ENCODE data around the gene SIRT7. TPM values are rescaled to one million over a fixed set of nuclear protein-coding genes. Genes with fewer than 3 reads are reported as not detected.

Gene SIRT7
- total RNA-seq, 4 donors from 2014 or later = 7.5 to 22.0 (median 15.5) TPM

GRCh38 chr17:81867170-81867990 lies 50.6 kb downstream of the SIRT7 start:
- TF ChIP-seq CTCF (IDR thresholded peaks at IDR 0.05; ENCODE audit: low read depth) = no peak

- no peak for TF ChIP-seq CTCF (IDR thresholded peaks at IDR 0.05; ENCODE audit: low read depth)
These were observed 51.4 kb downstream of the SIRT7 start for GRCh38 chr17:81866440-81867169.

- no peak for TF ChIP-seq CTCF (IDR thresholded peaks at IDR 0.05; ENCODE audit: low read depth)
These were observed 52.1 kb downstream of the SIRT7 start for GRCh38 chr17:81865733-81866439.

- TF ChIP-seq CTCF (IDR thresholded peaks at IDR 0.05; ENCODE audit: low read depth) = no peak
These were observed 52.6 kb downstream of the SIRT7 start for GRCh38 chr17:81865358-81865732.

- TF ChIP-seq CTCF (IDR thresholded peaks at IDR 0.05; ENCODE audit: low read depth) = no peak
These were observed 53.9 kb downstream of the SIRT7 start for GRCh38 chr17:81863833-81864768.

GRCh38 chr17:81863123-81863675 lies 54.8 kb downstream of the SIRT7 start:
- no peak for TF ChIP-seq CTCF (IDR thresholded peaks at IDR 0.05; ENCODE audit: low read depth)

Other genes starting within 250 kb of the SIRT7 start
- 10 to 100 TPM; 13.2 to 40.3 (median 36.4) TPM for gene ARL16, start 234.4 kb downstream of the SIRT7 start, total RNA-seq
- gene HGS, start 234.2 kb downstream of the SIRT7 start, total RNA-seq = 10 to 100 TPM; 35.4 to 79.5 (median 60.5) TPM
- 10 to 100 TPM; 23.8 to 52.0 (median 29.0) TPM for gene MRPL12, start 214.8 kb downstream of the SIRT7 start, total RNA-seq
- 10 to 100 TPM in 3 of 4 donors, 1 to 10 TPM in 1; 4.9 to 59.5 (median 15.9) TPM for gene SLC25A10, start 205.9 kb downstream of the SIRT7 start, total RNA-seq
- gene GCGR, start 114.0 kb downstream of the SIRT7 start, total RNA-seq = under 1 TPM in 1 of 4 donors, not detected in 3; 0.38 TPM
- 10 to 100 TPM; 26.6 to 78.7 (median 54.8) TPM for gene MCRIP1, start 84.9 kb downstream of the SIRT7 start, total RNA-seq
- gene PPP1R27, start 83.1 kb downstream of the SIRT7 start, total RNA-seq = not detected
- 100 to 1,000 TPM; 289 to 508 (median 447) TPM for gene P4HB, start 57.6 kb downstream of the SIRT7 start, total RNA-seq
- 100 to 1,000 TPM; 116 to 235 (median 167) TPM for gene ARHGDIA, start 46.8 kb downstream of the SIRT7 start, total RNA-seq
- 10 to 100 TPM; 25.4 to 38.8 (median 32.4) TPM for gene ALYREF, start 26.6 kb downstream of the SIRT7 start, total RNA-seq
- gene ANAPC11, start 26.5 kb downstream of the SIRT7 start, total RNA-seq = 100 to 1,000 TPM in 3 of 4 donors, 10 to 100 TPM in 1; 88.4 to 132 (median 120) TPM
- gene NPB, start 15.9 kb downstream of the SIRT7 start, total RNA-seq = under 1 TPM in 2 of 4 donors, not detected in 2; 0.17 to 0.22 TPM
- 100 to 1,000 TPM in 1 of 4 donors, 10 to 100 TPM in 3; 23.8 to 130 (median 39.7) TPM for gene PCYT2, start 6.8 kb downstream of the SIRT7 start, total RNA-seq
- 10 to 100 TPM in 3 of 4 donors, 1 to 10 TPM in 1; 9.8 to 20.0 (median 15.0) TPM for gene MAFG, start 9.6 kb upstream of the SIRT7 start, total RNA-seq
- 1 to 10 TPM in 2 of 4 donors, under 1 TPM in 2; 0.34 to 3.1 (median 1.5) TPM for gene PYCR1, start 19.1 kb upstream of the SIRT7 start, total RNA-seq
- gene MYADML2, start 29.1 kb upstream of the SIRT7 start, total RNA-seq = not detected
- gene NOTUM, start 43.0 kb upstream of the SIRT7 start, total RNA-seq = not detected
- gene ASPSCR1, start 59.5 kb upstream of the SIRT7 start, total RNA-seq = 10 to 100 TPM in 3 of 4 donors, 1 to 10 TPM in 1; 8.2 to 30.1 (median 18.1) TPM
- gene CENPX, start 104.7 kb upstream of the SIRT7 start, total RNA-seq = 10 to 100 TPM; 46.0 to 74.0 (median 57.5) TPM
- 10 to 100 TPM in 2 of 4 donors, 1 to 10 TPM in 2; 1.8 to 11.7 (median 7.8) TPM for gene LRRC45, start 105.1 kb upstream of the SIRT7 start, total RNA-seq
- gene RAC3, start 113.5 kb upstream of the SIRT7 start, total RNA-seq = 10 to 100 TPM in 3 of 4 donors, 1 to 10 TPM in 1; 5.2 to 28.3 (median 14.6) TPM
- 100 to 1,000 TPM; 157 to 383 (median 255) TPM for gene DCXR, start 119.5 kb upstream of the SIRT7 start, total RNA-seq
- 10 to 100 TPM; 22.5 to 66.9 (median 49.0) TPM for gene RFNG, start 133.6 kb upstream of the SIRT7 start, total RNA-seq
- 100 to 1,000 TPM in 1 of 4 donors, 10 to 100 TPM in 3; 42.7 to 125 (median 71.7) TPM for gene GPS1, start 133.7 kb upstream of the SIRT7 start, total RNA-seq
- gene DUS1L, start 147.6 kb upstream of the SIRT7 start, total RNA-seq = 100 to 1,000 TPM in 1 of 4 donors, 10 to 100 TPM in 3; 45.0 to 147 (median 52.3) TPM
- gene FASN, start 180.1 kb upstream of the SIRT7 start, total RNA-seq = 1,000 to 10,000 TPM in 1 of 4 donors, 100 to 1,000 TPM in 3; 148 to 4,879 (median 378) TPM